Keratinocyte (primary cell): ENCODE measurements around the gene KRTAP10-8.

ENCODE experiments used
- CTCF ChIP-seq, 3 experiments: IDR thresholded peaks in 1 of 3; conservative IDR thresholded peaks in 1 of 3; optimal IDR thresholded peaks in 1 of 3; 2 replicates in 2 of 3; 3 replicates in 1 of 3; pipeline versions ENCODE3 to v1.5.1; 2011; ENCODE audit warnings: low read length in 3 of 3, mild to moderate bottlenecking in 3 of 3, moderate library complexity in 2 of 3, control low read depth in 1 of 3, inconsistent platforms in 1 of 3; ENCODE audit not compliant: insufficient read depth in 2 of 3; ENCODE audit errors: extremely low read depth in 1 of 3
- EZH2 ChIP-seq: IDR thresholded peaks from one replicate; pipeline ENCODE4 v1.6.1; 2012; ENCODE audit warnings: inconsistent platforms, mild to moderate bottlenecking, low read length, moderate library complexity

- no peak for TF ChIP-seq CTCF (optimal IDR thresholded peaks at IDR 0.05 in 1 of 3, IDR thresholded peaks at IDR 0.05 in 1 of 3, conservative IDR thresholded peaks at IDR 0.05 in 1 of 3; ENCODE audit: extremely low read depth in 1 of 3, insufficient read depth in 2 of 3, low read length in 3 of 3)
- no peak for TF ChIP-seq EZH2
These were observed 44.3 kb upstream of the KRTAP10-8 start for GRCh38 chr21:44567481-44568171.
